ENCODE data around the gene NELFA.

NELFA gene

DNA sequence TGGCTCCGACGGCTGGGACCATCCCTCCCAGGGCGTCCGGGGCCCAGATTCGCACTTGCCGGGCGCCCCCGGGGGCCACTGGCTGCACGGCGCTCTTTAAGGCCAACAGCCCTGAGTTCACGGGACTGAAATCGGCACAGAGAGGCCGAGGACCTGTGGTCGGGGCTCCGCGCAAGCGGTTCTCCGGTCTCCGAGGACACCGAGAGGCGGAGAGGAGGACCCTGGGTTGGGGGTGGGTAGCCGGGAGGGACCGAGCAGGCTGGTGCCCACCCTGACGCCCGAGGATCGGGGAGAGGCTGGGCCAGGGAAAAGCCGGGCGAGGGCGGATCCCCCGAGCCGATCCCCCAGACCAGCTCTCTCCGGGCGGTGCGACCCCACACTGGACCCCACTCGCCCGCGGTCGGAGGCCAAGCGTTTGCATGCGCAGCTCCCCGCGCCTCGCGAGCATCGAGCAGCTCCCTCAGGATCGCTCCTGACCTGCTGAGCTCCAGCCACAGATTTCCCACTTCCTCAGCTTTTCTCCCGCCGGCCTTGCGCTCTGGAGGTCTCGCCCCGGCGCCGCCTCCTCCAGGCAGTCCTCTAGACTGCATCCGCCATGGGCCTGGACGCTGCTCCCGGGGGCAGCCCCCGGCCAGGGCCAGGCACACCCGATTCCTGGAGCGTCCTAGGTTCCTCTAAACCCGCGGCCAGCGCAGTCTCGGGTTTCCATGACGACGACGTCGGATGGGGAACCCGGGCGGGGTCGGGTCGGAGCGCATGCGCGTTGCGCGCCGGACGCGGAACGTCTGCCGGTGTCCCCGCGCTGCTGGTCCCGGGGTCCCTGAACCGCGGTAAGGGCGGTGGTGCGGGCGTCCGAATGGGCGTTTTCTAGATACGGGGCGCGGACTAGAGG lies 32.7 kb upstream of the NELFA start (continued):
- TF ChIP-seq, protein P1, sequence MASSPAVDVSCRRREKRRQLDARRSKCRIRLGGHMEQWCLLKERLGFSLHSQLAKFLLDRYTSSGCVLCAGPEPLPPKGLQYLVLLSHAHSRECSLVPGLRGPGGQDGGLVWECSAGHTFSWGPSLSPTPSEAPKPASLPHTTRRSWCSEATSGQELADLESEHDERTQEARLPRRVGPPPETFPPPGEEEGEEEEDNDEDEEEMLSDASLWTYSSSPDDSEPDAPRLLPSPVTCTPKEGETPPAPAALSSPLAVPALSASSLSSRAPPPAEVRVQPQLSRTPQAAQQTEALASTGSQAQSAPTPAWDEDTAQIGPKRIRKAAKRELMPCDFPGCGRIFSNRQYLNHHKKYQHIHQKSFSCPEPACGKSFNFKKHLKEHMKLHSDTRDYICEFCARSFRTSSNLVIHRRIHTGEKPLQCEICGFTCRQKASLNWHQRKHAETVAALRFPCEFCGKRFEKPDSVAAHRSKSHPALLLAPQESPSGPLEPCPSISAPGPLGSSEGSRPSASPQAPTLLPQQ (tag by site-specific recombination; IDR thresholded peaks at IDR 0.05), result no peak
- TF ChIP-seq, protein P2, sequence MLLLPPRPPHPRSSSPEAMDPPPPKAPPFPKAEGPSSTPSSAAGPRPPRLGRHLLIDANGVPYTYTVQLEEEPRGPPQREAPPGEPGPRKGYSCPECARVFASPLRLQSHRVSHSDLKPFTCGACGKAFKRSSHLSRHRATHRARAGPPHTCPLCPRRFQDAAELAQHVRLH (tag by site-specific recombination; IDR thresholded peaks at IDR 0.05), result no peak
- TF ChIP-seq, protein P3, sequence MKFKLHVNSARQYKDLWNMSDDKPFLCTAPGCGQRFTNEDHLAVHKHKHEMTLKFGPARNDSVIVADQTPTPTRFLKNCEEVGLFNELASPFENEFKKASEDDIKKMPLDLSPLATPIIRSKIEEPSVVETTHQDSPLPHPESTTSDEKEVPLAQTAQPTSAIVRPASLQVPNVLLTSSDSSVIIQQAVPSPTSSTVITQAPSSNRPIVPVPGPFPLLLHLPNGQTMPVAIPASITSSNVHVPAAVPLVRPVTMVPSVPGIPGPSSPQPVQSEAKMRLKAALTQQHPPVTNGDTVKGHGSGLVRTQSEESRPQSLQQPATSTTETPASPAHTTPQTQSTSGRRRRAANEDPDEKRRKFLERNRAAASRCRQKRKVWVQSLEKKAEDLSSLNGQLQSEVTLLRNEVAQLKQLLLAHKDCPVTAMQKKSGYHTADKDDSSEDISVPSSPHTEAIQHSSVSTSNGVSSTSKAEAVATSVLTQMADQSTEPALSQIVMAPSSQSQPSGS (tag by site-specific recombination; IDR thresholded peaks at IDR 0.05; ENCODE audit: low read depth), result no peak
- TF ChIP-seq ZXDB (tag by site-specific recombination; IDR thresholded peaks at IDR 0.05) (peak; percentile 52; the same call in 1 of the 2 replicates), ZNF140 (tag by site-specific recombination; IDR thresholded peaks at IDR 0.05) (no peak), ZNF121 (tag by site-specific recombination; IDR thresholded peaks at IDR 0.05) (no peak), ZNF623 (tag by site-specific recombination; IDR thresholded peaks at IDR 0.05) (no peak), ZNF302 (tag by site-specific recombination; IDR thresholded peaks at IDR 0.05; ENCODE audit: low read depth) (no peak), KLF8 (tag by site-specific recombination; IDR thresholded peaks at IDR 0.05) (peak; percentile 57; the same call in 1 of the 2 replicates), ZNF394 (tag by site-specific recombination; IDR thresholded peaks at IDR 0.05; ENCODE audit: borderline replicate concordance) (peak; percentile 13; the same call in 1 of the 2 replicates), SCRT1 (tag by site-specific recombination; IDR thresholded peaks at IDR 0.05; ENCODE audit: borderline replicate concordance) (no peak), ZNF202 (tag by site-specific recombination; IDR thresholded peaks at IDR 0.05; ENCODE audit: borderline replicate concordance) (no peak), EGR2 (tag by site-specific recombination; IDR thresholded peaks at IDR 0.05; ENCODE audit: low read depth) (no peak), ZNF423 (tag by site-specific recombination; IDR thresholded peaks at IDR 0.05) (no peak), ZNF558 (tag by site-specific recombination; IDR thresholded peaks at IDR 0.05) (no peak), HOXD13 (CRISPR knock-in tag; IDR thresholded peaks at IDR 0.05; ENCODE audit: borderline replicate concordance) (no peak), KLF9 (tag by site-specific recombination; IDR thresholded peaks at IDR 0.05; ENCODE audit: low read depth) (no peak), ZNF433 (tag by site-specific recombination; IDR thresholded peaks at IDR 0.05; ENCODE audit: low read depth) (no peak), ZNF354C (tag by site-specific recombination; IDR thresholded peaks at IDR 0.05; ENCODE audit: borderline replicate concordance, low read depth) (no peak), ZNF791 (tag by site-specific recombination; IDR thresholded peaks at IDR 0.05) (no peak), ZSCAN30 (tag by site-specific recombination; IDR thresholded peaks at IDR 0.05) (0 out of 2 replicates have a peak, but pooled peaks have one; percentile 8), ZNF707 (tag by site-specific recombination; IDR thresholded peaks at IDR 0.05) (no peak), ZNF514 (tag by site-specific recombination; IDR thresholded peaks at IDR 0.05) (no peak)
- TF ChIP-seq, protein P4, sequence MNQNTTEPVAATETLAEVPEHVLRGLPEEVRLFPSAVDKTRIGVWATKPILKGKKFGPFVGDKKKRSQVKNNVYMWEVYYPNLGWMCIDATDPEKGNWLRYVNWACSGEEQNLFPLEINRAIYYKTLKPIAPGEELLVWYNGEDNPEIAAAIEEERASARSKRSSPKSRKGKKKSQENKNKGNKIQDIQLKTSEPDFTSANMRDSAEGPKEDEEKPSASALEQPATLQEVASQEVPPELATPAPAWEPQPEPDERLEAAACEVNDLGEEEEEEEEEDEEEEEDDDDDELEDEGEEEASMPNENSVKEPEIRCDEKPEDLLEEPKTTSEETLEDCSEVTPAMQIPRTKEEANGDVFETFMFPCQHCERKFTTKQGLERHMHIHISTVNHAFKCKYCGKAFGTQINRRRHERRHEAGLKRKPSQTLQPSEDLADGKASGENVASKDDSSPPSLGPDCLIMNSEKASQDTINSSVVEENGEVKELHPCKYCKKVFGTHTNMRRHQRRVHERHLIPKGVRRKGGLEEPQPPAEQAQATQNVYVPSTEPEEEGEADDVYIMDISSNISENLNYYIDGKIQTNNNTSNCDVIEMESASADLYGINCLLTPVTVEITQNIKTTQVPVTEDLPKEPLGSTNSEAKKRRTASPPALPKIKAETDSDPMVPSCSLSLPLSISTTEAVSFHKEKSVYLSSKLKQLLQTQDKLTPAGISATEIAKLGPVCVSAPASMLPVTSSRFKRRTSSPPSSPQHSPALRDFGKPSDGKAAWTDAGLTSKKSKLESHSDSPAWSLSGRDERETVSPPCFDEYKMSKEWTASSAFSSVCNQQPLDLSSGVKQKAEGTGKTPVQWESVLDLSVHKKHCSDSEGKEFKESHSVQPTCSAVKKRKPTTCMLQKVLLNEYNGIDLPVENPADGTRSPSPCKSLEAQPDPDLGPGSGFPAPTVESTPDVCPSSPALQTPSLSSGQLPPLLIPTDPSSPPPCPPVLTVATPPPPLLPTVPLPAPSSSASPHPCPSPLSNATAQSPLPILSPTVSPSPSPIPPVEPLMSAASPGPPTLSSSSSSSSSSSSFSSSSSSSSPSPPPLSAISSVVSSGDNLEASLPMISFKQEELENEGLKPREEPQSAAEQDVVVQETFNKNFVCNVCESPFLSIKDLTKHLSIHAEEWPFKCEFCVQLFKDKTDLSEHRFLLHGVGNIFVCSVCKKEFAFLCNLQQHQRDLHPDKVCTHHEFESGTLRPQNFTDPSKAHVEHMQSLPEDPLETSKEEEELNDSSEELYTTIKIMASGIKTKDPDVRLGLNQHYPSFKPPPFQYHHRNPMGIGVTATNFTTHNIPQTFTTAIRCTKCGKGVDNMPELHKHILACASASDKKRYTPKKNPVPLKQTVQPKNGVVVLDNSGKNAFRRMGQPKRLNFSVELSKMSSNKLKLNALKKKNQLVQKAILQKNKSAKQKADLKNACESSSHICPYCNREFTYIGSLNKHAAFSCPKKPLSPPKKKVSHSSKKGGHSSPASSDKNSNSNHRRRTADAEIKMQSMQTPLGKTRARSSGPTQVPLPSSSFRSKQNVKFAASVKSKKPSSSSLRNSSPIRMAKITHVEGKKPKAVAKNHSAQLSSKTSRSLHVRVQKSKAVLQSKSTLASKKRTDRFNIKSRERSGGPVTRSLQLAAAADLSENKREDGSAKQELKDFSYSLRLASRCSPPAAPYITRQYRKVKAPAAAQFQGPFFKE (tag by site-specific recombination; IDR thresholded peaks at IDR 0.05; ENCODE audit: borderline replicate concordance), result no peak
- TF ChIP-seq, protein P5, sequence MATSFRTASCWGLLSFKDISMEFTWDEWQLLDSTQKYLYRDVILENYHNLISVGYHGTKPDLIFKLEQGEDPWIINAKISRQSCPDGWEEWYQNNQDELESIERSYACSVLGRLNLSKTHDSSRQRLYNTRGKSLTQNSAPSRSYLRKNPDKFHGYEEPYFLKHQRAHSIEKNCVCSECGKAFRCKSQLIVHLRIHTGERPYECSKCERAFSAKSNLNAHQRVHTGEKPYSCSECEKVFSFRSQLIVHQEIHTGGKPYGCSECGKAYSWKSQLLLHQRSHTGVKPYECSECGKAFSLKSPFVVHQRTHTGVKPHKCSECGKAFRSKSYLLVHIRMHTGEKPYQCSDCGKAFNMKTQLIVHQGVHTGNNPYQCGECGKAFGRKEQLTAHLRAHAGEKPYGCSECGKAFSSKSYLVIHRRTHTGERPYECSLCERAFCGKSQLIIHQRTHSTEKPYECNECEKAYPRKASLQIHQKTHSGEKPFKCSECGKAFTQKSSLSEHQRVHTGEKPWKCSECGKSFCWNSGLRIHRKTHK (tag by site-specific recombination; IDR thresholded peaks at IDR 0.05), result no peak
- TF ChIP-seq, protein P6, sequence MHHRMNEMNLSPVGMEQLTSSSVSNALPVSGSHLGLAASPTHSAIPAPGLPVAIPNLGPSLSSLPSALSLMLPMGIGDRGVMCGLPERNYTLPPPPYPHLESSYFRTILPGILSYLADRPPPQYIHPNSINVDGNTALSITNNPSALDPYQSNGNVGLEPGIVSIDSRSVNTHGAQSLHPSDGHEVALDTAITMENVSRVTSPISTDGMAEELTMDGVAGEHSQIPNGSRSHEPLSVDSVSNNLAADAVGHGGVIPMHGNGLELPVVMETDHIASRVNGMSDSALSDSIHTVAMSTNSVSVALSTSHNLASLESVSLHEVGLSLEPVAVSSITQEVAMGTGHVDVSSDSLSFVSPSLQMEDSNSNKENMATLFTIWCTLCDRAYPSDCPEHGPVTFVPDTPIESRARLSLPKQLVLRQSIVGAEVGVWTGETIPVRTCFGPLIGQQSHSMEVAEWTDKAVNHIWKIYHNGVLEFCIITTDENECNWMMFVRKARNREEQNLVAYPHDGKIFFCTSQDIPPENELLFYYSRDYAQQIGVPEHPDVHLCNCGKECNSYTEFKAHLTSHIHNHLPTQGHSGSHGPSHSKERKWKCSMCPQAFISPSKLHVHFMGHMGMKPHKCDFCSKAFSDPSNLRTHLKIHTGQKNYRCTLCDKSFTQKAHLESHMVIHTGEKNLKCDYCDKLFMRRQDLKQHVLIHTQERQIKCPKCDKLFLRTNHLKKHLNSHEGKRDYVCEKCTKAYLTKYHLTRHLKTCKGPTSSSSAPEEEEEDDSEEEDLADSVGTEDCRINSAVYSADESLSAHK (tag by site-specific recombination; IDR thresholded peaks at IDR 0.05), result peak; percentile 37; the same call in 1 of the 2 replicates

All from HEK293 (cell line).